Measurements from ENCODE around the gene MKKS.

Gene MKKS

DNA sequence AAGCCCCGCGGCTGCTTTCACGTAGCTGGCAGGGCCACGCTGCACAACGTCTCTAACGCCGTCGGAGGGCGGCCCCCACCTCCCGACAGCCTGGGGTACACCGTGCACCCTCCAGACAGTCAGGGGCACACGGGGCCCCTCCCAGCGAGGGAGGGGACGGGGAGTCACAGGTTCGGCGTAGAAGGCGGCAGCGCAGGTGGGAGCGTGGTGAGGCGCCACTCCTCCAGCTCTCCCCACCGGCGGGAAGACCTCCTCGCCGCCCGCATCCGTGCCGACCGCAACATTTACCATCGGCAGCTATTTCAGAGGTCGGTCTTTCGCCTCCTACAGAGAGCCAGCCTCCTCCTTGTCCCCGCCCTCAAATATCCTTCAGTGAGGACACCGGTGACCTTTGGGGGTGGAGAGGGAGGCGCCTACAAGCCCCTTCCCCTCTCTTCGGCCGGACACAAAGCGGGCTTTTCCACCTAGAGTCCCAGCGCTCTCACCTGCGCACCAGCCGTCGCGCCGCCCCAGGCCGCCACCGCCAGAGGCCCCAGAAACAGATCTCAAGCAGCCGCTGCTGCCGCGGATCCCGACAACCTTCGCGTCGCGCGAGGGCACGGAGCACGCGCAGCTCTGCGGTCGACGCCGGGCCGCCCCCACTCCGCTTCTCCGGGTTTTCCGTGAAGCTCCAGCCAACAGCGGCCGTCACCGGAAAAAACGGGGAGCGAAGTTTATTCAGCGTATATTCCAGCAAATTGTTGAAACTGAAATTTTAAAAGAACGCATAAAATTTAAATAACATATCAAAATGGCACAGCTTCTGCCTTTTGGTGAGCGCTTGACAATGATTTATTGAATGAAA is at the start of gene MKKS:
TSS of gene MKKS (minus strand) at position 600 of the 844 bp plus-strand sequence. CDS start 20,708 bp downstream, outside the sequence.
- DNase-seq (ENCODE audit: low read depth in 2 of 2) = peak; percentile 77 to 78

- DNase-seq (ENCODE audit: low read depth in 2 of 2) = no peak
Observed at GRCh38 chr20:10483691-10484090, 49.7 kb upstream of the MKKS start.

- no peak for DNase-seq (ENCODE audit: low read depth in 2 of 2)
Observed at GRCh38 chr20:10481676-10482075, 47.7 kb upstream of the MKKS start.

DNA sequence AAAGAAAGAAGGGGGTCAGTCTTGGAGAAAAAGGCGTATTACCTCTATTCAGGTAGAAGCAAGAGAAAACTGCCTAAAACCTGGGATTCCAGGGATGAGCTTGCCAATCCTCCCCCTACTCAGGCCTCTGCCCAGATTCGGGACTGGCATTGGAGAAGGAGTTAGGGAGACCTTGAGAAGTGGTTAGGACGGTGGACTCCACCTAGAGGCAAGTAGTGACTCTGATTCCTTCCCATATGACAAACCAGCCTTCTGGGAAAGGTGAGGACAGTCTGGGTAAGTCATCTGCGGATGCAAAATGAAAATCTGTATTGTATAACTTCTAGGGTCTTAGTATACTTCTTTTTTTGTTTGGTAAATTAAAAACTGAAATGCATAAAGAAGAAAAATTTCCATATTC is 44.9 kb upstream of the MKKS start:
- DNase-seq (ENCODE audit: low read depth in 2 of 2) = no peak

- DNase-seq (ENCODE audit: low read depth in 2 of 2) = no peak
Observed at GRCh38 chr20:10478205-10478604, 44.2 kb upstream of the MKKS start.

DNA sequence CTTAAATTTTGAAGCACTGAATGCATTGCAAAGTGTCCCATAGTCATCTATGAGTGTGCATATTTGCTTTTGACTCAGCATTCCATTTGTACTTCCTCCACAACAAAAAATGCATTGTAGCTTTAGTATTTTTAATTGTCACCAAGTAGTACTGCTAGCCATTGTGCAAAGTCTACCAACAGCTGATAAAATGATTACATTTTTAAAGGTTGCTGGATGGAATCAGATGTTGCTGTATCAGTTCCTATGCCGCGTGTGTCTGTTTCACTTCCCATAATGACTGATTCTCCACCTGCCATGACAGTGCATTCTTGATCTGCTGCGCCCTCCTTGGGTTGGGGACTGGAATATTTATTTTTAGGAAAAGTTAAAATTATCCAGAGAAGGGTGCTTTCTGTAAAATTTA is 42.3 kb upstream of the MKKS start:
- DNase-seq (ENCODE audit: low read depth in 2 of 2) = no peak

- no peak for DNase-seq (ENCODE audit: low read depth in 2 of 2)
Observed at GRCh38 chr20:10475225-10475624, 41.2 kb upstream of the MKKS start.

- no peak for DNase-seq (ENCODE audit: low read depth in 2 of 2)
Observed at GRCh38 chr20:10474606-10475184, 40.7 kb upstream of the MKKS start.

DNA sequence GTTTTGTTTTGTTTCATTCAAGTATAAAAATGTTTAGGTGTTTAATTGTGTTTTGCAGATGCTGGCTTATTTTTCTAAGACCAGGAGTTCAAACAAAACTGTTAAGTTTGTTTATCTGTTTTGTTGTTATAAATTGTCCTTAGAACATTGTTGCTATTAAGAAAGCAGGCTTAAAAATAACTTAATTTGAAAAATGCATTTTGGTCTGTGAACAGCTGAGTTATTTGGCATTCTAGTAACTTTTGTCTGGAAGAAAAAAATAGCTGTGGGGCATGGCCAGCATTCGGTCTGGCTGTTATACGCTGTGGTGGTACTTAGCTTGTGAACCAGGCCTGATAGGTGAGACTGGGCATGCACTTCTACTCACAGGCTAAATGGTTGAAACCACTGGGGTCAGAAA is 38.8 kb upstream of the MKKS start:
- DNase-seq (ENCODE audit: low read depth in 2 of 2) = no peak

- no peak for DNase-seq (ENCODE audit: low read depth in 2 of 2)
Observed at GRCh38 chr20:10470276-10470675, 36.3 kb upstream of the MKKS start.

GRCh38 chr20:10469599-10469998 is 35.6 kb upstream of the MKKS start:
- no peak for DNase-seq (ENCODE audit: low read depth in 2 of 2)

DNA sequence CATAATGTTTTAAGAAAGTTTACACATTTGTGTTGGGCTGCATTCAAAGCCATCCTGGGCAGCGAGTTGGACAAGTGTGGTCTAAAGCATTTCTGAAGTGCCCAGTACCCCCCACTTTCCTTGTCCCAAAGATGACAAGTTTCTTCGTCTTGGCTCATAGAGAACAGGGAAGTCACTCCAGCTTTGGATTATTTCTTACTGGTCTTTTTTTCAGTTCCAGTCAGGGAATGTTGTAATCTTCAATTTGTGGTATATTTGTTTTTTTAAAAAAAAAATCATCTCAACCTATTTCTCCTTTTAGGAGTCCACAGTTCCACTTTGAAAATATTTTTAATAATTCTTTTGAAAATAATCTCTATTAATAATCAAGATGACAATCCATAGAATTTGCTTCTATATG is 35.0 kb upstream of the MKKS start:
- no peak for DNase-seq (ENCODE audit: low read depth in 2 of 2)

- no peak for DNase-seq (ENCODE audit: low read depth in 2 of 2)
Observed at GRCh38 chr20:10468340-10468845, 34.4 kb upstream of the MKKS start.

- DNase-seq (ENCODE audit: low read depth in 2 of 2) = no peak
Observed at GRCh38 chr20:10467681-10468339, 33.8 kb upstream of the MKKS start.

DNA sequence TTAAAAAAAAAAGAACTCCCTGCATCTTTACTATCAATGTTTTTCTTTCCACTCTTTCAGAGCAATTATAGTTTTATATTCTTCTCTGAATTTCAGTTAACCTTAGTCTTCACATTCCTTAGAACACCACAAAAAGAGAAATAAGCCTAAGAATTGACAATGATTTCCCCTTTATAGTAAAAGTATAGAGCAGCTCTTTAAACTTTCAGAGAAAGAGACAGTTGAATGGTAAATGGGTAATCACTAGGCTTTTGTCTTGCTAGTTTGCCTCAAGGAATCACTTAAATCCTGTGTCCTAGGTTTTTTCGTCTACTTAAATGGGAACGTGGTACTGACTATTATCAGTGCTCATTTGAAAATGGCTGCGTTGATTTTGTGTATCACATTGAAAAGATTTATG is 32.8 kb upstream of the MKKS start:
- DNase-seq (ENCODE audit: low read depth in 2 of 2) = no peak

DNA sequence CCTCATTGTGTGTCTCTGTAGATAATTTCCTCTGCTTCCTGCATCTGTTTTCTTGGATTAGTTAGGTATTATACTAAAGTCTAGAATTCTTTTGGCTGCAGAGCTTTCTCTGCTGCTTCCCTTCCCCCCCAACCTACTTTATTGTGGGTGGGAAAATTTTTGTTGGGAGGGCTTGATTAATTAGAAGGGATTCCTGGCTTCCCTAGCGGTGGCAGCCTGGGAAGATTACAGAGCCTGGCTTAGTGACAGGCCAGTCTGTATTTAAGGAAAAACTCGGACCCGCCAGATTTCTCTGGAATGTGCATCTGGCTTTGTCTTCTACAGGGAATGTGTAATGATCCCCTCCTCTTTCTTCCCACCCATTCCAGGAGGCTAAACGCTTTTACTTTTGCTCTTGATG is 32.3 kb upstream of the MKKS start:
- no peak for DNase-seq (ENCODE audit: low read depth in 2 of 2)

DNA sequence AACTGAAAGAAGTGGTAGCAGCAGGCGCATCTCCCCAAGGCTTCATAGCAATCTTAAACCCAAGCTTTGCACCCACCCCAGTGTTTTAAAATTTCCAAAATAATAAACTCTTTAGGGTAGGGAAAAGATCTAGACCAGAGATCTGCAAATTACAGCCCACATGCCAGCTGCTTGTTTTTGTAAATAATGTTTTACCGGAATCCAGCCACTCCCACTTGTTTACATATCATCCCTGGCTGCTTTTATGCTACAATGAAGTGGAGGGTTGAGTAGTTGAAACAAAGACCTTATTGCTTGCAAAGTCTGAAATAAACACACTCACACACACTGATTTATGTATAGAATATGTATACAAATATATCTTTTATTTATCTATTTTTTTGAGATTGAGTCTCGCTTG is 31.1 kb upstream of the MKKS start:
- no peak for DNase-seq (ENCODE audit: low read depth in 2 of 2)

DNA sequence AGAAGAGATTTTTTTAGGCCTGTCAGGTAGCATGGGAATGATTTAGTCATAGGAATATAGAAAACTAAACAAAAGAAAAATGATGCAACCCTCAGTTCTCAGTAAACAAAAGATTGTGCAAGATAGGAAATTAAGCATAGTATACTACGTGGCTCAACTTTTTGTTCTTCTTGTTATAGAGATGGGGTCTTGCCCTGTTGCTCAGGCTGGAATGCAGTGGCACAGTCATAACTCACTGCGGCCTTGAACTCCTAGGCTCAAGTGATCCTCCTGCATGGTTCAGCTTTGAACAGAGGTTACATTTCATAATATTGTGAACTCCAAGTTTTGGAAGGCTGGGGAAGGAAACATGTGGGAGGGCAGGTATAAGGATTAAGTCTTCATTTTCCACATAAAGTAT is 29.6 kb upstream of the MKKS start:
- no peak for DNase-seq (ENCODE audit: low read depth in 2 of 2)

DNA sequence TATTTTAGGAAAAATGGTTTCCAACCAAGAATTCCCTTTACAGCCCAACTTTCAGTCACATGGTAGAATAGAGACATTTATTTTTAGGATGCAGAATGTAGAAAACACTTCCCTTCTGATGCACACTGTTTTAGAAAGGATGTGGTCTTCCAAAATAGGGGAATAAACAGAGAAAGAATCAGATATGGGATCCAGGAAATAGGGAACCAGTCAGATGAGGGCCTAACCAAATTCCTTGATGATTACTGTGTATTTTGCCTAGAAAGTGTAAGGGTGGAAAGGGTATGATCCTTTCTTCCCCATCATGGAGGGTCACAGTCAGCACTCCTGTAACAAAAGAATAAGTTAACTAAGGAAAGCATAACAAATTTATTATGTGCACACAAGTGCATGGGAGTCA is 28.5 kb upstream of the MKKS start:
- no peak for DNase-seq (ENCODE audit: low read depth in 2 of 2)

- DNase-seq (ENCODE audit: low read depth in 2 of 2) = no peak
Observed at GRCh38 chr20:10461495-10461894, 27.5 kb upstream of the MKKS start.

GRCh38 chr20:10454151-10454750 is 20.2 kb upstream of the MKKS start:
- DNase-seq (ENCODE audit: low read depth in 2 of 2) = no peak

DNA sequence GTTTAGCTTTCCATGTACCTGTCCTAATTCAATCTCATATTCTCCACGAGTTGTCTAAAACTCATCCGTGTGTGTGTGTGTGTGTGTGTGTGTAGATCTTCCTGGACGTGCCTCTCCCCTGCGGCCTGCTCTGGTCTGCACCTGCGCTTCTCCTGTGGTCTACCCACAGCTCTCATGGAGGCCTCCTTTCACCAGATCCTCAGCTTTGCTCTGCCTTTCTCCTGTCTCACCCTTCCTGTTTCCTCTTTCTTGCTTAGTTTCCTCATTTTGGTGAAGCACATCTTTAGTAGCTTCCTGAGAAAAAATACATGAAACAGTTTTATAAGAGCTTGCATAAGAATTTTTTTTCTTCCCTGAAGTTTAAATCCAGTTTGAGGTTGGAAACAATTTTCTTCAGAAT is 19.2 kb upstream of the MKKS start:
- DNase-seq (ENCODE audit: low read depth in 2 of 2) = peak in 1 of 2 experiments; percentile 10
